ENCODE measurements around the gene TOX3.

TOX3 gene

DNA sequence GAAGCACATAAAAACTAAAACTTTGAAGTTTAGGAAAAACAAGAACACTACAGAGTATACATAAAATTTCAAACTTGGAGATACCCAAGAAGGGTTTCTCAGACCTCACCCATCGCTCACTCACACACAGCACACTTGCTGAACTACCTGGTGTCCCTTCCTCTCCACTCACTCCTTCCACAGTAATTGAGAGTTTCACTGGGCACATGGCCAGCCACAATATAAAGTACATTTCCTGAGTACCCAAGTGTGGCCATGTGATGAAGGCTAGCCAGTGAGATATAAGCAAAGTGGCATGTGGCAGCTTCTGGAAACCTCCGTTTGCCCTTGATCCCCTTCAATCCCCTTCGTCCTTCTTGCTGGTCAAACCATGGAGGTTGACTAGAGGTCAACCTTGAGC, 11.9 kb downstream of the TOX3 start:
- no peak for DNase-seq

DNA sequence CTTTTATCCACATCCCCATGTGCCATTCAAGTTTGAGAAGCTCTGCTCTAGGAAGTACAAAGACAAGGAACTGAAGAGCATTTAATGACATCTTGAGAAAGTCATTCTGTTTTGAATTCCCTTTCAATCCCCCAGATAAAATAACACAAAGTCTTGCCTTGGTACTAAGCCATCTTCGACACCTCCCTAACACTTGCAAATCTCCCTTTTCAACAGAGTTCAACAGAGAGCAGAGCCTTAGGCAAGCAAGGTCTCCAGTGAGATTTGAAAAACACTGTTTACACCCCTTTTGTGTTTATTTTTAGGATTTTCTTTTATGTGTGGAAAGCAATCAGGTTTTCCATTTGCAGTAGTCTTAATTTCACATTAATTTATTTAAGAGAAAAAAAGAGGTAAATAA, 13.6 kb downstream of the TOX3 start:
- no peak for DNase-seq

DNA sequence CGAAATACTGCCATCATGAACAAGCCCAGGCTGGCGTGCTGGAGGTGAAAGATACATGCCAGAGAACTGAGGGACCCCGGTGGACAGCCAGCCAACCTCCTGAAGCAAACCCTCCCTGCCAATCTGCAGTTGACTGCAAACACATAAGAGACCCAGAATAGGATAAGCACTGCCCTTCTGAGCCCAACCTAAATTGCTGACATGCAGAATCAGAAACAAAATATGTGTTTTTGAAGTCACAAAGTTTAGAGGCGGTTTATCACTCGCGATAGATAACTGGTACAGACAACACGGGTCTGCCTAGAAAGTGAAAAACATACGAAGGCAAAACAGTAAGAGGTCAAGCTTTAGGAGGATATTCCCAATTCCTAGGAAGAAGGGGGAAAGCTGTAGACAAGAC, 14.6 kb downstream of the TOX3 start:
- DNase-seq, result no peak

DNA sequence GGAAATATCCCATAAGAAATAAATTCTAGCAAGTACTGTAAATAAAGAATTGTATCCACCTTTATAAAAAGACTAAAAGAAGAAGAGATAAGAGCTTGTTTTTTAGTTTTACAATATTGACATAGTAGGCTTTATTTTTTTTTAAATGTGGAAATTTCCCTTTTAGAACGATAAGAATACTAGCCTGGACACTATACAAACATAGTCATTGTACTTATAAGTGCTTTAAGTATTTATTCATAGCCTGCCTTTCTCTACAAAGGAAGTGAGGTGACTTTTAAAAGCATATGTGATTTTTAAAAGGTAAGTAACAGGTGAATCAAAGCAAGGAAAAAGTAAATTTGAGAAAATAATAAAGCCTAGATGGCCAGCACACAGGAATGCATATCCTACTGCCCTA, 17.7 kb downstream of the TOX3 start:
- DNase-seq, result no peak

DNA sequence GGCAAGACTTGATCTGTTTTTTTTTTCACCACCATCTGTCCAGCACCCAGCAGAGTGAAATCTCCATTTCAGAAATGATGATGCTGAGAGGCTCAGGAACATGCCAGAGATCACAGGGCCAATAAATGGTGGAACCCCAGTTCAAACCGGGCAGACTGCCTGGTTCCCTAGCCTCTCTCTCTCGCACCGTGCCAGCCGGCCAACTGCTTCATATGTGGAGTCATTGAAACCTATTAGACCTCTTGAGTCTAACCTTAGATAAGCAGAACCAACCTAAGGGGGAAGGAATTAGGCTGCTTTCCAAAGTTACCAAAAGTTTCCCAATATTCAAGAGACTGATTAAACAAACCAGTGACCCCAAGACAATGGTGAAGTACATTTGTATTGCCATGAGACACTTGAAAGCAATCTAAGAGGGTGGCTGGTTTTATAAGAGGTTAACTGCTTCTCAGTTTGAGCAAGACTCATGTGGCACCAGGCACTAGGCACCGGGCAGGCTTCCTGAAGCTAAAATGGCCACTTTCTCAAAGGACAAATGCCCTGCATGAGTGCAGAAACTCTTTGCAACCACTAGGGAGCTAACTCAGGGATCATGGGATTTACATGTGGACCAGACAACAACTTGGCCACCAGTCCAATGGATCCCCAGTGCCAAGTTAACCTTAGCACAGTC, 18.4 kb downstream of the TOX3 start:
- no peak for DNase-seq

DNA sequence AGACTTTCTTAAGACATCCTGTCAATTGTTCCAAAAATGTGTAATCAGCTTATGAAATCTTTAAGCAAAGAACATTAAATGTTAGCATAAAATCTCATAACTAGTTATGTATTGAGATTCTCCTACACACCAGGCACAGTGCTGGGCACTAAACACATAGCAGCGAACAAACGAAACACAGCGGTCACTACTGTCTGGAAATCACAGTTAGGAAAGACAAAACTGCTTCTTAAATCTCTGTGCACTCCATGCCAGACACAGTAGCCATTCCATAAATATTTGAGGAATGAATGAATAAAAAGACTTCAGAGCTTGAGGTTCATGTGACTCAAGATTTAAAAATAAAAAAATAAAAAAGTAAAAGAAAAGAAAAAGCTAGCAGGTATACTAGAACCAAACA, 20.1 kb downstream of the TOX3 start:
- DNase-seq, result no peak

DNA sequence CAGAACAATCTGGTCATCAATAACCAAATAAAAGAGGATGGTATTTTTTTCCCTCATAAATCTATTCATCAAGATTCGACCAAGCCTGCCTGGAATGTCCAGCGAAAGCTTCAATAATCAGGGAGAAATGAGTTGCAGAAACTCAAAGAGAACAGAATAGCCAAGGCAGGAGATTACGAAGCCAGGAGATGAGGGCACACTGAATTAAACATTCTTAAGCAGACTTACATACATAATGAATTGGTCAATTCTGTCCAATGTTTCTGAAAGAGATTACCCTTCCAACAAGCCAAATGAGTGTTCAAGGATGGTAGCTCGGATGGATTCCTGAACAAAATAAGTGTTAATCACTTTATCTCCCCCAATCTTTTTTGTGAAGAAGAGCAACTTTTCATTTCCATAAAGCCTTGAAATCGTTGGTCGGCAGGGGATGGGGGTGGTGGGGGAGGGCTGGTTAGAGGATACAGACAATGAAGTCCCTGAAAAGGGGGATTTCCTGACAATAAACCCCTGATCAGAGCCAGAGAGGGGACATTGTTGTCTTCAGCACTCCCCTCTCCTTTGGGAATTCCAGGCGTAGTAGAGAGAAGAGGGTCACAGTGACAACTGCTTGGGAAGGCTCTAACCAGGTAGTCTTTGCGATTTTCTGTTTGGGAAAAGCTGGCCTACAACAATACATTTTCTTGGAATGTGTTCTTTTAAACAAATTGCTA, 20.7 kb downstream of the TOX3 start:
- DNase-seq, result no peak

DNA sequence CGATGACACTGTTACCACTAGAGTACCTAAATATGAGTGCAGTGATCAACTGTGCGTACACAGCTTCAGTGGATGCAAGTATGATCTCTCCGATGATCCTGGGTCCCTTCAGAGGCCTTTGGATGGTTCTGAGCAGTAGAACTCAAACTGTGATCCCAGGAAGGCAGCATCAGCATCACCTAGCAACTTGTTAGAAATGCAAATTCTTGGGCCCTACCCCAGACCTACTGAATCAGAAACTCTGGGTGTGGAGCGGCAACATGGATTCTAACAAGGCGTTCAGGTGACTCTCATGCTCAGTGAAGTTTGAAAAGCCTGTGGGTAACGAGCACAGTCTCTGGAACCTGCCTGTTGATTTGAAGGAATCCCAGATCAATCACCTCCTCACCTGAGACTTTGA, 25.4 kb downstream of the TOX3 start:
- DNase-seq, result no peak

DNA sequence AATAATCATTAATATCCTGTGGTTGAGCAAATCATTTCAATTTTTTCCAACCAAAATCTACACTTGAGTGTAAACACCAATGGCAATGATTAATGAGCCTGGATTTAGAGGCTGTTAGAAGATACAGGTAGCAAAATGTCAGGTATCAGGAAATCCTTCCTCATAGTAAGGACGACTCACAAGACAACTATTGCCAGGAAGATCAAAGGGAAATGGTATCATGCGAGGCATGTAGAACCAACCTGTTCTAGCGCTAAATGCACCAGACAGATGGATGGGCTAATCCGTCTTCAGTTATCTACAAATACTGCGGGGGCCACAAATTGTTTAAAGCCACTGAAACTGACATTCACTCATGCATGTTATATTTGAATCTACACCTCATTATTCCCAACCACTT, 28.1 kb downstream of the TOX3 start:
- no peak for DNase-seq

DNA sequence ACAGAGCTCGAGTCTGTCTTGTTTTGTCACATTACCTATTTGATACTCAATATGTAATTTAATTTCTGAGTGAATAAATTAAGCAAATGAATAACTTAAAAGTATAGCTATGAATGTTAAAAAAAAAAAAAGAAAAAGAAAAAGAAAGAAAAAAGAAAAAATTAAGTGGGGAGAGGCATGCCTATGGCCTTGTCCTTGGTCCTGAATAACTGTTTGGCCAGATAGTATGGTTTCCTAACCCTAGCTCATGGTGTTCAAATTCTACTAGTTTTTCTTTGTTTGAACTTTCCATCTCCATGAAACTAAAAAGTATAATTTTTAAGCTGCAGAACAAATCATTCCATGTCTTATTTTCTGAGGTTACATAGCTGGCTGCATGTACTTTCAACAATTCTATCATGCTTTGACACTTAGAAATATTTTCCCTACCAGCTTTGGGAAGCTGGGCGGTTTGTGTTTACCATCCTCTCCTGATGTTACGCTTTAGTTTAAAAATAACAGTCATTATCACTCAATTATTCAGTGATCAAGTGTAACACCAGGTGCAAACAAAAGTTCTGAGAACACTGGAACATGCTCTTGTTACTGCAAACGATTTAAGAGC, 31.8 kb downstream of the TOX3 start:
- DNase-seq, result no peak

DNA sequence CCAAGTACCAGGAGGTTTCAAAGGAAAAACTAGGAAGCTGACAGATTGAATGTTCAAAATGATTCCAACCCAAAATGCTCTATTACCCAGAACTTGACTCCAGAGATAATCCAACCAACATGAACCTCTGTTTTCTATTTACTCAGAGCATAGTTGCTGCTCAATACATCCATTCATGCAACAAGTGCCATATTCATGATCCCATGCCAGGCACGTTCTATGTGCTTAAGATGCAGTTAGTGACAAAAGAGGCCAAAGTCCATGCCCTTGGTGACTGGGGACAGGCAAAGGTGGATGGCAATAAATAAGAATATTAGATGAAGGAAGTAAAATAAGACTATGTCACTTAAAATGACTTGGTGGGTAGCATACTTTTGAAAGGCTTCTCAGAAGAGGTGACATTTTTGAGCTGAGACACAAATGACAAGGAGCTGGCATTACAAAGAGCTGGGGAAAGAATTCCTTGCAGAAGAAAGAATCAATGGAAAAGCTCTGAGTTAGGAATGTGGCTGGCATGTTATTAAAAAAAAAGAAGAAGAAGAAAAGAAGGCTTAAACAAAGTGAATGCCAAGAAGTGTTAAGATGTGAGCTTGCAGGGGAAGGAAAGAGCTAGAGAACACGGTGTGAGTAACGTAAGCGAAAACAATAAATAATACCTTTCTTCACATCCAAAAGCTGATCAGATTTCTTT, 34.5 kb downstream of the TOX3 start:
- DNase-seq, result no peak

DNA sequence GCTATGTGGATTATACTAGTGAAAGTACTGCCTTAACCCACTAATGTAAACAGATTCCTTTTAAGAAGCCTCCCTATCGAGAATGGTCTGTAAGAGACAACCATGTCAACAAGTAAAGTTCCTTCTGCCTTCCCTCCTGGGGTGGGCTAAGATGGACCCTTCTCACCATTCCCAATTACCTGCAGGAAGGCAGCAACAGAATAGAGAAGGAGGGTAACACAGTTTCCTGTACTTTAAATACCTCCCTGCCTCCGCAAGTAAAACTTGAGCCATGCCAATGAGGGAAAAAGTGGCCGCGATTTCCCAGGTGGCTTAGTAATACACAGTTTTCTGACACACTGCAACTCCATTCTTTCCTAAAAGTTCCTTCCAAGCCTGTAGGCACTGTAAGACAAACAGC, 45.2 kb downstream of the TOX3 start:
- DNase-seq, result no peak

DNA sequence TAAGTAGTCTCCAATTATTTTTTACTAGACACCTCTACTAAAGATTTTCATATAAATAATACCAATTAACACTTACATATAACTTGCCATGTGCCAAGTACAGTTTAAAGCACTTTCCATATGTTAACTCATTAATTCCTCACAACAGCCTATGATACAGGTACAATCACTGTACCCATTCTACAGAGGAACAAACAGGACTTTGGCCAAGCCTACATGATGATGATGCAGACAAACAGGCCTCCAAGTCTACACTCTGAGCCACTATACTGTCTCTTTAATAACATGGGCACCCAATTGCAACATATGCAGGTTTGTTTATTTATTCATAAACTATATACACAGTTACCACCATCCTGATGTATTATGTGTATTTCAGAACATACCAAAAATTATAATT, 46.0 kb downstream of the TOX3 start:
- no peak for DNase-seq

DNA sequence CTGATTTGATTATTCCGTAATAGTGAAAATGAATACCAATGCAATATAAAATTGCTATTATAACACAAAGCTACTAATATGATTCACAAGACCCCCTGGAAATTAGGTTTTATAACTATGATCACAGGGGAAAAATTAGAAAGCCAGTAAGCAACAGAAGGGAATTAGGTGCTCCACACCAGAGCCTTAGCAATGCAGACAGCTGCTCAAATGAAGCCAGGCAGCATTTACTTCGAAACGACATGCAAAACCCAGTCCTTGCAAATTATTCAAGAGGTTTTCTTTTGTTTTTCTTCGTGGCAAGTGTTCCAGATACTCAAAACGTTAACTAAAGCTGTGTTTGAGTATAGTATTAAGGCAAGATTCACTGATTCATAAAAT, 47.9 kb downstream of the TOX3 start:
- DNase-seq, result no peak

DNA sequence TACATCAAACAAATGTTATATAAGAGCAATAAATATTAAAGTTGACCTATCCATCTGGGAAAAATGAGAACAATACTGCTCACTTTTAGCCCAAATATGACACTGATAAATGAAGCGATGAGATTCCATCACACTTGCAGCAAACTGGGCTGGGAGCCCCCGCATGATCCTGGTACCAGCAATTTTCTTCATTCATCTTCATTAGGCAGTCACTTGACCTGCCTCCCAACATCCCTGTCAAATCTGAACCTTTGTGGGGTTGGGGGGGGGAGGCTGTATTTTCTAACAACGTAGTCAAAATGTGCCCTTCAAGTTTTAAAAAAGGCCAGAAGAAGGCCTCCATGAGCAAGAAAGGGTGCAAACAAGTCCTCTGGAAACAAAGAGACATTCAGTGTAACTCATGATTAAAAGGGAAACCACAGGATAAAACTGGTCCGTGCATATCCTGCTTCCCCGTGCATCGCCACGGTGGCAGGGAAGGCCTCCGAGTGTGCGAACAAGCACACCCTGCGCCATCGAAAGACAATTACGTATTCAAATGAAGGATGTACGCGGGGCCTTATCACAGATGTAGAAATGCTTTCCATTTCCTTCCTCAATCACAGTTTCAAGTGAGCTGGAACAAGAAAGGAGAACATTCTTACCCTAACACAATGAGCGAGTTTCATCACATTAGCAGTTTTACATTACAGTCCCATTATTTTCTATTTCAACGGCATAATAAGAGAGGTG, 48.4 kb downstream of the TOX3 start:
- DNase-seq, result peak; percentile 0

DNA sequence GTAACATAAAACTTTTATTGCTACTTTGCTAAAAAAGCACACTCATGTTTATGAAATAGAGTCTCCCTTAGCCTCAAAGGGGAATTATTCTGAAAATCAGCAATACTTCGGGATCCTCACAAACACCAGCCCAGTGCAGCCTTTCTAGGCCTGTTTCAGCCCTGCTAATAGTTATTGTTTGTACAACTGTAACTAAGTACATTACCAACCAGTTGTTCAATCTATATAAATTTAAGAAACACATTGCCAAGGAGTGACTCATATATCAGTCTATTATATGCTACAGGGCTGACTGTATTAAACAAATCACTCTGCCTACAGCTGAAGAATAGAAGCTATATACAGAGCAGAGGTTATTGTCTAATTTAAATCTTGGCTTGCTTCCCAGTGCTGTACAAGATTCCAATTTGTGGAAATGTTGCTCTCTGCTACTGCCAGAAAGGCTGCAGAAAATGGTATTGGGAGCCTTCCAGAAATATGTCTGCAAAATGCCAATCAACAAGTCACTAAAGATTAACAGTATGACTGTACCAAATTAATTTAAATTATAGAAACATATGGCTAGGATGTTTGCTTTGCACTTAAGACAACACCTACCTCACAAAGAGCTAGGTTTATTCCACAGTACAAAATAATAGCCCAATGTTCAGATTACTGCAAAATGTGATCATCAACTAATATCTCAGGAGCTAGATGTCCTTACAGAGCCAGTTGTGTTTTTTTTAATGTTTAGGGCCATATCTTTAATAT, 49.7 kb downstream of the TOX3 start:
- no peak for DNase-seq

DNA sequence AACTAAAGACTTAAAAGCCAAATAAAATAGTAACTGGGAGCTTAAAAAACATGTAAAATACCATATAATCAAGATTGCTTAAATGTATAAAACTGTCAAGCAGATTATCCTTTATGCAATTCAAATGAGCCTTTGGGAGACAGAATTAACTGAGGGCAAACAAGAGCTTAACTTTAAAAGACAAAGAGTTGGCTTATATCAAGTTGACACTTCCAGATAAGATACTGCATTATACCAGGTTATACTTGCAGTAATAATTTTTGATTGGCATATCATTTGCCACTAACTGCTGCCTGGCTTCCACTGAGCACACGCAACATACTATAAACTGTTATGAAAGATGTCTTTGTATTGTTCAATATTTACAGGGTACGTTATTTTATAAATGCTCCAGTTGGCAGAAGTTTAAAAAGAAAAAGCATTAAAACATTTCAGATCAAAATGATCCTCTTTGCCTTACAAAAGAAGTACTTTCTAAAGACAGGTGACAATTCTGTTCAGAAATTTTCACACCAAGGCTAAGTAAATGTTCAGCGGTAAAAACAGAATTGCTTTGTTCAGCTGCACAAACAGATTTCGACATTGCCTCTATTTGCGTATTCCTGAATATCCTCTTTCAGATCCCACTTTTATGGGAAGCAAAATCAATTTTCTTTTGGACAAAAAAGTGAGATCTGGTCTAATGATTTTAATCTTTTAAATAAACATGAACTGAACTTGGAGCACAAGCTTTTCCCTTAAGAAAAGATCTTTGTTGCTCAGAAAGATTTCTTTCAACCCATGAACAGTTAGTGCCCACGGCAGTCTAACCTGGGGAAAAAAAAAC, 50.7 kb downstream of the TOX3 start:
- DNase-seq, result no peak

DNA sequence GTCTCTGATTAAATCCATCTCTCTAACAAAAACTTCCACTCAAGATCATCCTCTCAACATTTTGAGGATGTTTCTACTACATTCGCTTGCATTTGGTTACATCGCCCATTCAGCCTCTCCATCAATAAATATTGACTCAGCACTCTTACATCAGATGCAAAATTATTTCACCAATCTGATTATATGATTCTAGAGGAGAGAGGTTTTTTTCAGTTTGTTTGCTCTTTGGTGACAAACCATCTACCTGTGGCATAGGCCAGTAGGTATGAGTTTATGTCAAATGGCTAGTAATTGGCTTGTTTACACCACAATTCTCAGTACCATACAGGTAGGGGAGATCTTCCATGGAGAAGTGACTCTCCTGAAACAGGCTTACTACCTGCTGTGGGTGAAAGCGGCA, 52.3 kb downstream of the TOX3 start:
- DNase-seq, result no peak

DNA sequence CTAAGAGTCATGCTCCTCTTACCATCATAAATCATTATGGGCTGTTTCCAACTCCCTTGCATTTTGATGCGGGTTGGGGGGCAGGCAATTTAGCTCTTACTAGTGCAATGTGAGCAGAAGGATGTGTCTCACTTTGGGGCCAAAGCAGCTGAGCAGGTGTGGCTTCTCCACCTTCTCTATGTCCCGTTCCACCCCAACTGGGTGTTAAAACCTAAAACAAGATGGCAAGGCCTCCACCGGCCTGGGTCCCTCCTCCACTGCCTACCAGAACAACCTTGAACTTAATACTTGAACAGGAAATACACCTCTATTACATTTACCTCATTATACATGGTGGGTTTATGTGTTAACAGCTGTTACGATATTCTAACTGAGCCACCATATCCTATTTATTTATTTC, 52.8 kb downstream of the TOX3 start:
- no peak for DNase-seq

DNA sequence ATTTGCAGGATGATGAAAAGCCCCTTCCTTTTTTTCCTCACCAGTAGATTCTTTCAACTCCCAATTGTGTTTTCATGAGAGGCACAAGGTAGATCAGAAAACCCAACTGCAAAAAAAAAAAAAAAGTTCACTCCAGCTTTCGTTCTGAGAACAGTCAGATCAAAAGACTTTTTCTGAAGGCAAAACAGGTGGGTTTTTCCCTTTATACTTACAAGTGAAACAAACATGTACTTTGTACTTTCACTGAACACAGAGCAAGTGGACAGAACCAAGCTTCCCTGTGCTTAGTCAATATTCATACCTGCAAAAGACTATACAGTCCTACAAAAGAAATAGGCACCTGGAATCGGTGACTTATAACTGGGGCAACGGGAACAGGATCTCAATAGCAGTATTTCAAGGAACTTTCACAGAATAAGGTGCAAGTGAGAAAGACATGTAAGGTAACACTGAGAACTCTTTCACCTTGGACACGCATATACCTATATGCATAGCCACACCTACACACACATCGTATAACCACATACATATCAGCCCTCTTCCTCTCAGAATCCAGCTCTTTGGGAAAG, 54.1 kb downstream of the TOX3 start:
- no peak for DNase-seq

DNA sequence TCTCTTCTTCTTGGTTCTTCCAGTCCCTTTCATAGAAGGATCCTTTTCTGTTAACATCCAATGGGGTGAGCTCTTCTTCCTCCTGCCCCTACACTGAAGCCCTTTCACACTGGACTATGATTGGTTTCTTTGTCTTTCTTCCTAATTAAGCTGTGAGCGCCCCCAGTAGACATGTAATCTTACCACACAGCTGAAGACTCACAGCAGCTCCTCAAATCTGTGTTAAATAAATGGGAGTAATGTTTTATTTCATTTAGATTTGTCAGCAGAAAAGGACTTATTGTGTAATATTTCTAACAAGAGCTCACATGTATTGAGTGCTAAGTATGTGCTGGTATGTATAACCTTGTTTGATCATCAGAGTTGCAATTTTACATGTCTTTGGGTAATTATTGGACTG, 55.7 kb downstream of the TOX3 start:
- DNase-seq, result no peak
